Activated naive CD4-positive, alpha-beta T cell (primary cell): ENCODE measurements around the gene MLLT11.

Source experiments
- DNase-seq, 4 experiments: peaks; one replicate each; lab custom pipeline; 2025; lab: John Stamatoyannopoulos, UW

MLLT11 gene

GRCh38 chr1:151060007-151060656 is at the start of gene MLLT11:
Gene MLLT11 (plus strand): TSS chr1:151060397. CDS start chr1:151067225, 6,828 bp downstream.
- DNase-seq = no peak

DNA sequence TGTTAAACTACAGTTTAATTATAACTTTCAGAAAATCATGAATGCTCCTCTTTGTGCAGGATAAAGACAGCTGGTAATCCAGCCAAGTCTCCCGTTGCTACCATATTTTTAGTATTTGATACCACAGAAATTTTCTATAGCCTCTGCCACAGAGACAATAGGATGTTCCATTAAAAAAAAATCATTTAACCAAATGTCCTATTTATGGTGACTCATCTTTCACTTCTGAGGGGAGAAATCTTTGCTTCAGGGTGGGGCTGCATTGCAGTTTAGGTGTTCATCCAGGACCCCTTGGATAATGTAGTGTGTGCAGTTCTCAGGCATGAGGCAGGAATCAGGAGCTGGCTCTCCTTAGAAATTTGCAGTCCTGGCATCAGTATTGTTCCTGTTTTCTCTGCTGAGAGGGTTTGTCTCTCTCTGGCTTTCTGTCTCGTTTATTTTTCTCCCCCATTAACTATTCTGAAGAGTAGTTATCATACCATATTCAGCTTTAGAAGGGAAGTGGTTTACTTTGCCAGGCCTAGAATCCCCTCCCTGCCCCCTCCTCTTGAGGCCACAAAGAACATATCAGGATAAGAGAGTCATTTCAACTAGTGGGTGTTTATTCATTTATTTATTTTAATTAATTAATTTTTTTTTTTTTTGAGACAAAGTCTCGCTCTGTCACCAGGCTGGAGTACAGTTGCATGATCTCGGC is 48.9 kb upstream of the MLLT11 start:
- no peak for DNase-seq

DNA sequence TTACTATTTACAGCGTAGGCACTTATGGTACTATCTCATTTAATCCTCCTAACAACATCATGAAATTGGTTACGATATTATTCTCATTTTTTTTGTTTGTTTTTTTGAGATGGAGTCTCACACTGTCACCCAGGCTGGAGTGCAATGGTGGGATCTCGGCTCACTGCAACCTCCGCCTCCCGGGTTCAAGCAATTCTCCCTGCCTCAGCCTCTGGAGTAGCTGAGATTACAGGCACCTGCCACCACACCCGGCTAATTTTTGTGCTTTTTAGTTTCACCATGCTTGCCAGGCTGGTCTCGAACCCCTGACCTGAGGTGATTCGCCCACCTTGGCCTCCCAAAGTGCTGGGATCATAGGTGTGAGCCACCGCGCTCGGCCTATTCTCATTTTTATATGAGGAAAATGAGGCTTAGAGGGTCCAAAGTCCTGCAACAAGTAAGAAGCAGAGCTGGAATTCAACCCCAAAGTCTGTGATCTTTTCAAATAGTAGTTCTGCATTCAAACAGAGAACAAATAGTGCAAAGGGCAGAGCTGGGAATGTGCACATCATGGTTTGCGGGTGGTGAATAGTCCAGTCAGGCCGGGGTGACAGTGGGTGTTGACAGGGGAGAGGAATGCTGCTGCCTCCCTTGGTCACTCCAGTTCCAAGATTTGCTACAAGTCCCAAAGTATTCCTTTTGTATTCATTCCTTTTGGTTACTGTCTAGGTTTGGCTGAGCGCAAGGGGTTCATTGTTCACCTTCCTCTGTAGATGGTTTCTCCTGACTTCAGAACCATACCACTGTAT is 47.3 kb upstream of the MLLT11 start:
- DNase-seq = no peak

DNA sequence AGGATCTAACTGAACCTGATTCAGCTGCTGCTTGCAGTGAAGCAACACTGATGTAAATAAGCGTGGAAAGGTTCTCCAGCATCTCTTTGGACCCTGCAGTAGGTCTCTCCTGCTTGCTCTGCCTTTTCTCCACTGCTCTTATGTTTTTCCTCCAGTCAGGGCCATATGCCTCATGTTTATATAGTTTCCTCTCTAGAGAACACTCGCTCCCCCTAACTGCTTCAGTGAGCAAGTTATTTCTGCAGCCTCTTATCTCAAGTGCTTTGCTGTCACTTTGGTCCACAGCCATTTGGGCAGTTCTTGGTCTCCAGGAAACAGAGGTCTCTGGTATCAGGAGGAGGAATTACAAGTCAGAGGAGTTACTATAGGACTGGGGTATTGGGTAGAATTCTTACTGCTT is 46.7 kb upstream of the MLLT11 start:
- DNase-seq = no peak

GRCh38 chr1:151024540-151025146 is 35.6 kb upstream of the MLLT11 start:
- peak; percentile 33 to 81 (median 66) for DNase-seq

GRCh38 chr1:151026460-151026859 is 33.7 kb upstream of the MLLT11 start:
- DNase-seq = no peak

GRCh38 chr1:151032164-151032563 is 28.0 kb upstream of the MLLT11 start:
- DNase-seq = no peak

- DNase-seq = no peak
These were observed 25.0 kb upstream of the MLLT11 start for GRCh38 chr1:151035167-151035566.

DNA sequence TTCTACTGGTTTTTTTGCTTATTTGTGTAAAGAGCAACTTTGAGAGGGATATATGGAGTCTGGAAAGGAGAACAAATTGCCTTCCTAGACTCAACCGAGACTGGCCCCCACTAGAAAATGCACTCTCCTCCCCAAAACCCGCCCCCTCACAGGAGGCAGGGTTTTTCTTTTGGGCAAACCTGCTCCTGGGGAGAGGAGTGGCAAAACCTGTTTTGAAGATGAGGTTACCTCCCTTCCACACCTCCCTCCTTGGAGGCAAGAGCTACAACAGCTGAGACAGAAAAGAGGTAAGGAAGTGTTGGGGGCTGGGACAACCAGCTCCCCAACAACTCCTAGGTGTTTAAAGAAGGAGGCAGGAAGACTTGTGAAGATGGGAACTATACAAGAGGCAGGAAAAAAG is 23.8 kb upstream of the MLLT11 start, which contains the start of gene BNIPL:
Gene BNIPL (plus strand): TSS at position 231 of the 400 bp plus-strand sequence. CDS start 140 bp downstream, at position 371.
- no peak for DNase-seq

- DNase-seq = no peak
These were observed 23.2 kb upstream of the MLLT11 start for GRCh38 chr1:151037032-151037431.

GRCh38 chr1:151039521-151039920 is 20.7 kb upstream of the MLLT11 start:
- no peak for DNase-seq

DNA sequence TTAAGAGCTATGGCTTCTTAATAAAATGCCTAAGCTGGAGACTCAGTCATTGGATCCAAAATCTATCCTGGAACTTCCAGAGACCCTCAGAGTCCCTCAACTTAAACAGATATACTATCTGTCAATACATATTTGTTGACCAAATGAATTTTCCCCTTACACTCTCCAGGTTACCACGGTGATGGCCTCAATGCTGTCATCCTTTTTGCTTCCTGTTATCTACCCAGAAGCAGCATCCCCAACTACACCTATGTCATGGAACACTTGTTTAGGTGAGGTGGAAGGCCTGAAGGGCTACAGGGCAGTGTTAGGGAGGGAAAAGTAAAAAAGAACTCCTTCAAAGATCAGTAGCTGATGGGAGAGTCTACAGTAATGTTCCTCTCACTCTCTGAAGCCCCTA is 17.0 kb upstream of the MLLT11 start:
- no peak for DNase-seq

GRCh38 chr1:151047591-151047924 is 12.6 kb upstream of the MLLT11 start, which contains the start of gene C1orf56:
Gene C1orf56 (plus strand): TSS chr1:151047751. CDS start chr1:151047848, 97 bp downstream.
- peak in 3 of 4 experiments; percentile 17 to 53 (median 37) for DNase-seq

DNA sequence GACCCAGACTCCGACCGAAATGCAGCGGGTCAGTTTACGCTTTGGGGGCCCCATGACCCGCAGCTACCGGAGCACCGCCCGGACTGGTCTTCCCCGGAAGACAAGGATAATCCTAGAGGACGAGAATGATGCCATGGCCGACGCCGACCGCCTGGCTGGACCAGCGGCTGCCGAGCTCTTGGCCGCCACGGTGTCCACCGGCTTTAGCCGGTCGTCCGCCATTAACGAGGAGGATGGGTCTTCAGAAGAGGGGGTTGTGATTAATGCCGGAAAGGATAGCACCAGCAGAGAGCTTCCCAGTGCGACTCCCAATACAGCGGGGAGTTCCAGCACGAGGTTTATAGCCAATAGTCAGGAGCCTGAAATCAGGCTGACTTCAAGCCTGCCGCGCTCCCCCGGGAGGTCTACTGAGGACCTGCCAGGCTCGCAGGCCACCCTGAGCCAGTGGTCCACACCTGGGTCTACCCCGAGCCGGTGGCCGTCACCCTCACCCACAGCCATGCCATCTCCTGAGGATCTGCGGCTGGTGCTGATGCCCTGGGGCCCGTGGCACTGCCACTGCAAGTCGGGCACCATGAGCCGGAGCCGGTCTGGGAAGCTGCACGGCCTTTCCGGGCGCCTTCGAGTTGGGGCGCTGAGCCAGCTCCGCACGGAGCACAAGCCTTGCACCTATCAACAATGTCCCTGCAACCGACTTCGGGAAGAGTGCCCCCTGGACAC is 12.1 kb upstream of the MLLT11 start:
- DNase-seq = peak in 1 of 4 experiments; percentile 43

DNA sequence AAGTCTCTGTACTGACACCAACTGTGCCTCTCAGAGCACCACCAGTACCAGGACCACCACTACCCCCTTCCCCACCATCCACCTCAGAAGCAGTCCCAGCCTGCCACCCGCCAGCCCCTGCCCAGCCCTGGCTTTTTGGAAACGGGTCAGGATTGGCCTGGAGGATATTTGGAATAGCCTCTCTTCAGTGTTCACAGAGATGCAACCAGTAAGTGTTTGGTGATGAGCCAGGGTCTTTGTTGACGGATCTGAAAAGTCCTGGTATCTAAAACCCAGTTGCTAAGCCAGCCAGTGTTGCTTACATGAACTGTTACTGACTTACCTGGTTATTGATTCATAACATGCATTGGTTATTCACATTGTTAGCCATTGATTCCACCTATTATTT is 11.6 kb upstream of the MLLT11 start:
- no peak for DNase-seq

- DNase-seq = no peak
These were observed 10.7 kb upstream of the MLLT11 start for GRCh38 chr1:151049458-151049857.

GRCh38 chr1:151050051-151050688 is 10.0 kb upstream of the MLLT11 start:
- no peak for DNase-seq

DNA sequence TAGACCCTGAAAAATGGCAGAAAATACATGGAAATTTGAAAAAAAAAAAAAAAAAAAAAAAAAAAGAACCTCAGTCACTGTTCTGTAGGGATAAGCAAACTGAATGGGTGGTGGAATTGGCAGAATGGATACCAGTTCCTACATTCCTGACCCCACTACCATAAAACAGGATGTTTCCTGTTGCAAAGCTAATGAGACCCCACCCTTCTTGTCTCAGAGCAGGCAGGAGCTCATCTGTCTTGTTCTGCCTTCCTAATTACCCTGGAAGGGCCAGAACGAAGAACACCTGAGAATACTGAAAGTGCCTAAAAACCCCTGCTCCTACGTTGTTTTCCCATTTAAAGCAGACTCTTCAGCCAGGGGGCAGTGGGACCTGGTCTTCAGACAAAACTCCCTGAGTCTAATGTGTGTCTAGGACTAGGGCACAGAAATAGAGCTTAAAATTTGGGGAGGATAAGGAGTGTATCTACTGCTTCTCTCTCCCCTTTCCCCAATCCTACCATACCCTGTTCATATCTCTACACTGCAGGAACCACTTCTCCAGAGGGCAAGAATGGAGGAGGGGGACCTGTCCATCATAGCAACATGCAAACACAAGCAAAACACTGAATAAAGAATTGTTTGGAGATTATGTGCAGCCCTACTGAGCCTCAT is 8.7 kb upstream of the MLLT11 start:
- no peak for DNase-seq

DNA sequence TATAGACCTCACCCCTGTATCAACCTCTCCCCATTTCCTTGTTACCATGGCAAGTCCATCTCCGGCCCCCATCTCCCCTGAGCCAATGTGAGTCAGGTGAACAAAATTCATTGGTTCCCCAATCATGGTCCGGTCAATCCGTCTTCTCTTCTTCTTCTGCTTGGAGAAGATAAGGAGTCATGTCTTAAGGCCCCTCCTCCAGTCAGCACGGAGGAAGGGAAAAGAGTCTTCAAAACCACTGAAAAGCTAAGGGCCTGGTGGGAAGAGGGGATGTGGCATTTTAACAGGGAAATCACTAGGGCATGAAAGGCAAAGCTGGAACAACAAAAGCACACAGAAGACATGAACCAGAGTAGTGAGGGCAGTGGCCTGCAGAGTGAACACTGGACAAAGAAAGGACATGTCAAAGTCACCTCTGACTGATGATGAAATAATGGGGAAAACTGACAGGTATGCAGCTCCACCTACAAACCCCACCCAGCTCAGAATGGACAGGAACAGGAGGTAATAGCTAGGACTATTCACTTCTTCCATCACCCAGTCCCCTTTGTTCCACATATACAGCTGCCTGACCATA is 5.1 kb upstream of the MLLT11 start:
- no peak for DNase-seq

DNA sequence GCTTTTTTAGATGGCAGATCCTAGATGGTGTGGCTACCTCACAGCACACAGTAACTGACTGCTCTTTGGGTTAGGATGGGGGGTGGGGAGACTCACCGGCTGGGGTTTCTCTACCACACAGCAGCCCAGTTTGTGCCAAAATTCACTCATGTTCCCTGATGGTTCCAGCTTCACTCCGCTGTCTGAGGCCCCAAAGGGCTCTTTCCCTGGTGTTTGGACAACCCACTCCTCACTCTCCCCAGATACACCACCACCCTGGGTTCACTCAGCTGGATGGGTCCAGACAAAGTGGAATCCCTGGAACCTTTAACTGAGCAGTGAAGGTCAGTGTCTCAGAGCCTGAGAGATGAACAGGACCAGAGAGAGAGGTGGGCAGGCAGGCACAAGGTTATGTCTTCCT is 4.6 kb upstream of the MLLT11 start:
- no peak for DNase-seq
